Mesothelial cell of epicardium (in vitro differentiated cells): Measurements from ENCODE around the gene LCN9. TPM values are rescaled to one million over a fixed set of nuclear protein-coding genes. Genes with fewer than 3 reads are reported as not detected.

Experiments
- DNase-seq, 2 experiments: peaks; one replicate each; pipeline ENCODE4 v3.0.0; 2021; ENCODE audit warnings: low spot score in 2 of 2; ENCODE audit not compliant: unreplicated experiment in 2 of 2
- H3K27ac Mint-ChIP-seq: 2 replicates; pipeline ENCODE4 v1.8.0; 2021; ENCODE audit warnings: mixed read lengths
- H3K27me3 Mint-ChIP-seq: 2 replicates; pipeline ENCODE4 v1.8.0; 2021; ENCODE audit warnings: low read depth, mixed read lengths
- H3K36me3 Mint-ChIP-seq: 2 replicates; pipeline ENCODE4 v1.8.0; 2021; ENCODE audit warnings: mixed read lengths
- H3K4me1 Mint-ChIP-seq: 2 replicates; pipeline ENCODE4 v1.8.0; 2021; ENCODE audit warnings: mixed read lengths
- H3K4me3 Mint-ChIP-seq: 2 replicates; pipeline ENCODE4 v1.8.0; 2021; ENCODE audit warnings: mild to moderate bottlenecking, moderate library complexity, mixed read lengths
- H3K9me3 Mint-ChIP-seq: 2 replicates; pipeline ENCODE4 v1.8.0; 2021; ENCODE audit warnings: mixed read lengths
- total RNA-seq: library from RNA; stranded (reverse); gene quantifications from 3 replicates; pipeline ENCODE4 v1.2.1, GENCODE V29; 2021
- TF ChIP-seq, protein P1 (sequence below): fragments of 200-600 bp; sonication (generic); IDR thresholded peaks from one replicate; pipeline ENCODE4 v1.5.0; 2021; ENCODE audit warnings: antibody characterized with exemption; ENCODE audit not compliant: unreplicated experiment

LCN9 gene
- total RNA-seq, 1 donor from 2014 or later: 1.7 TPM

DNA sequence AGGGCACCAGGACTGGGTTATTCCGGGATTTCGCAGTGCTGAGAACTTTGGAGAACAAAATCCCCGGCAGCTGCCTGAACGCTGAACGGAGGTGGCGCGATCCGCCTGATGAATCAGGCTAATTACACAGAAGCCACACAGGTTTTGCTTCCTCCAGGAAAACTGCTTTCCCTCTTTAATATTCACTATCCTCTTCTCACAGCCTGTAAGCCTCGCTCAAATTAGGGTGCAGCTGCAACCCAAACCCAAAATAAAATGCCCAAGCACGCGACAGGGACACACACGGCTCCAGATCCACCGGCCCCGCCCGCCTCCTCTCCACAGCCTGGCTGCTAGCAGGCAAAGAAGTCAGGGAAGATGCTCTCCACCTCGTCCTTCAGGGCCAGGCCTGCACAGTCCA is 30.2 kb downstream of the LCN9 start:
- no peak overlapping the region for H3K27ac Mint-ChIP-seq
- no peak overlapping the region for H3K4me3 Mint-ChIP-seq
- H3K9me3 Mint-ChIP-seq: no peaks in the 10 kb centered on the region

DNA sequence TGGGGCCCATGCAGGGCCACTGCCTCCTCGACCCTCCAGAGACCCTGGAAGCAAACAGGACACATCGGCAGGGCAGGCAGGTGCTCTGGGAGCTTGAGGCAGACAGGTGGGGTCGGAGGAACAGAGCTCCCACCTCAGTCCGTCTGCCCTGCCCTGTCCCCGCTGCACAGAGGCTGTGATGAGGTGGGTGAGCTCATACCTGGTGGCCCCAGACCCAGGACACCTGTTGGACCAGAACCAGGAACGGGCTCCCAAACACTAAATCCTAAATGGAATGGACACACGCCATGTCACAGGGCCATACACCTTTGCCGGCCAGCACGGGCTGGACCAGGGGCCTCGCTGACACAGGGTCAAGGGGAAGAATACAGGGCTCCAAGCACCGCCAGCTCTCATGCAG is 30.7 kb downstream of the LCN9 start:
- H3K4me3 Mint-ChIP-seq: no peak overlapping the region
- H3K27ac Mint-ChIP-seq: no peak overlapping the region
- no peaks in the 10 kb centered on the region for H3K4me1 Mint-ChIP-seq

More for the DNA sequence above, 30.2 kb downstream of the LCN9 start:
- Mint-ChIP-seq H3K27me3 (peaks cover 32% of the 10 kb centered on the region), H3K4me1 (no peaks in the 10 kb centered on the region), H3K36me3 (no peaks in the 10 kb centered on the region)
- no peak for DNase-seq
- TF ChIP-seq, protein P1, sequence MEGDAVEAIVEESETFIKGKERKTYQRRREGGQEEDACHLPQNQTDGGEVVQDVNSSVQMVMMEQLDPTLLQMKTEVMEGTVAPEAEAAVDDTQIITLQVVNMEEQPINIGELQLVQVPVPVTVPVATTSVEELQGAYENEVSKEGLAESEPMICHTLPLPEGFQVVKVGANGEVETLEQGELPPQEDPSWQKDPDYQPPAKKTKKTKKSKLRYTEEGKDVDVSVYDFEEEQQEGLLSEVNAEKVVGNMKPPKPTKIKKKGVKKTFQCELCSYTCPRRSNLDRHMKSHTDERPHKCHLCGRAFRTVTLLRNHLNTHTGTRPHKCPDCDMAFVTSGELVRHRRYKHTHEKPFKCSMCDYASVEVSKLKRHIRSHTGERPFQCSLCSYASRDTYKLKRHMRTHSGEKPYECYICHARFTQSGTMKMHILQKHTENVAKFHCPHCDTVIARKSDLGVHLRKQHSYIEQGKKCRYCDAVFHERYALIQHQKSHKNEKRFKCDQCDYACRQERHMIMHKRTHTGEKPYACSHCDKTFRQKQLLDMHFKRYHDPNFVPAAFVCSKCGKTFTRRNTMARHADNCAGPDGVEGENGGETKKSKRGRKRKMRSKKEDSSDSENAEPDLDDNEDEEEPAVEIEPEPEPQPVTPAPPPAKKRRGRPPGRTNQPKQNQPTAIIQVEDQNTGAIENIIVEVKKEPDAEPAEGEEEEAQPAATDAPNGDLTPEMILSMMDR: no peak

DNA sequence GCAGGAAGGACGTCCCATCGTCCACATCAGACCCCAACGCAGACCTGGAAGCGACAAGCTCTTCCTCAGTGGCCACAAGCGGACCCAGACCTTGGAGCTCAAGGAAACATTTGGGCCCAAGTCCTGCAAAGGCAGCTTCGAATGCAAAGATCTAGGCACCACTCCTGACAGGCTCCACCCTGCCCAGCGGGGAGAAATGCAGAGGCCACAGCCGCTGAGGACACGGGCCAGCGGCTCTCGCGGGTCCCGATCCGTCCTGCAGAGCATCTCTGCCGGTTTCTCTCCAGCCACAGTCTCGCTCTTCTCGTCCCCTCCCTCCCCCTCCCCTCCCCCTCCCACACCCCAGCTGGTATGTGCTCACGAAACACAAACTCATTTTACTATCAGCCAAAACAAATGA is 31.3 kb downstream of the LCN9 start:
- no peaks in the 10 kb centered on the region for H3K4me1 Mint-ChIP-seq
- TF ChIP-seq, protein P1: no peak
- H3K4me3 Mint-ChIP-seq: no peak overlapping the region
- no peak for DNase-seq
- no peaks in the 10 kb centered on the region for H3K9me3 Mint-ChIP-seq
- H3K36me3 Mint-ChIP-seq: no peaks in the 10 kb centered on the region
- peaks cover 26% of the 10 kb centered on the region for H3K27me3 Mint-ChIP-seq
- H3K27ac Mint-ChIP-seq: no peak overlapping the region

More for the DNA sequence above, 30.7 kb downstream of the LCN9 start:
- DNase-seq: no peak
- Mint-ChIP-seq H3K27me3 (peaks cover 31% of the 10 kb centered on the region), H3K9me3 (no peaks in the 10 kb centered on the region), H3K36me3 (no peaks in the 10 kb centered on the region)
- TF ChIP-seq, protein P1: no peak

DNA sequence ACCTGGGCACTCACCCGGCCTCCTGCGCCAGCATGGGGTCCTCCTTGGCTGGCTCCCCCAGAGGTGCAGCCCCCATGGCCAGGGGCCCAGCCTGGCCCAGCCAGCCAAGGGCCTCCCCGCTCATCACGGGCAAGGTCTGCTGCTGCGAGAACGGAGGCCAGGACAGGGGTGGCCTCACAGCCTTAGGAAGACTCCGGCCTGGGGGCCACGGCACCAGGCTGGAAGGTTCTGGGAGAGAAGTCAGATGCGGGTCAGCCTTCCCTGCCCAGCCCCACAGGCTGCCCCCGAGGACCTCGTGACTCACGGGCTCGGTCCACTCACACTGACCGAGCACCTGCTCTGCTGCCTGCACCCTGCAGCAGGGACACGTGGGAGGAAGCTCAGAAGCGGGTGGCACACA is 31.9 kb downstream of the LCN9 start:
- TF ChIP-seq, protein P1: no peak
- Mint-ChIP-seq H3K27me3 (peaks cover 27% of the 10 kb centered on the region), H3K4me3 (no peak overlapping the region), H3K4me1 (no peaks in the 10 kb centered on the region), H3K36me3 (no peaks in the 10 kb centered on the region), H3K27ac (no peak overlapping the region), H3K9me3 (no peaks in the 10 kb centered on the region)
- DNase-seq: no peak

DNA sequence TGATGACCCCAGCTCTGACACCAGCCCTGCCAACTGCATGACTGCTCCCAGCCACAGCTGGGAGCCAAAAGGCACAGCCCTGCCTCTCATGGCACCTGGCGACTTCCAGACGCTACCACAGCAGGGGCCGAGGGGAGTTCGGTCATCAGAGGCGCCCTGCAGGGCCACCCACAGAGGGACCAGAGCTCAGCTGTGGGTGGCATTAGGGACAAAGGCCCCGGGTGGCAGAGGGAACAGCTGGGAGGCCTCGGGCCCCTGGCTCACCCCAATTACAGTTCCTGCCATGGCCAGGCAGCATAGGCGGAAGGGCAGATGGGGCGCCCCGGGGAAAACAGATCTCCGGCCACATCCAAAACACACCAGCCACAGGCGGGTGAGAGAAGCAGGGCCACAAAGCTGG is 32.5 kb downstream of the LCN9 start:
- H3K27ac Mint-ChIP-seq: no peak overlapping the region
- no peaks in the 10 kb centered on the region for H3K9me3 Mint-ChIP-seq
- H3K4me1 Mint-ChIP-seq: no peaks in the 10 kb centered on the region
- H3K36me3 Mint-ChIP-seq: no peaks in the 10 kb centered on the region
- TF ChIP-seq, protein P1: no peak
- DNase-seq: no peak
- H3K4me3 Mint-ChIP-seq: no peak overlapping the region
- H3K27me3 Mint-ChIP-seq: peaks cover 30% of the 10 kb centered on the region

DNA sequence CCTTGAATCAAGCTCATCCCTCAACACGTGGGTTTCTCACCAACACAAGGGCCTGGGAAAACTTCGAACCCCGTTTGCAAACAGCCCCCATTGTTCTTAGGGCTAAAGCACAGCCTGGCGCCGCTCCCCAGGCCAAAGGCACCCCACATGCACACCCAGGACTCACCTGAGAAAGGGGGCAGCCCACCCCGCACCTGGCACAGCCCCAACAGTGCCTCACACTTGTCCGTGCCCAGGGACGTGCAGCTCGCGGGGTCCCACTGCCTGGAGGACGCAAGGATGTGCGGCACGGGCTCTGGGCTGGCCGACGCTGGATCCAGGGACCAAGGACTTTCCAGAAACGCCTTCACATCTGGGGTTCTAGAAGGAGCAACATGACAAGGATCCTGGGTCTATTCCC is 33.3 kb downstream of the LCN9 start:
- TF ChIP-seq, protein P1: no peak
- Mint-ChIP-seq H3K4me1 (no peaks in the 10 kb centered on the region), H3K4me3 (no peak overlapping the region)

More for the DNA sequence above, 33.3 kb downstream of the LCN9 start:
- H3K27me3 Mint-ChIP-seq: peaks cover 31% of the 10 kb centered on the region
- H3K9me3 Mint-ChIP-seq: no peaks in the 10 kb centered on the region
- no peaks in the 10 kb centered on the region for H3K36me3 Mint-ChIP-seq
- H3K27ac Mint-ChIP-seq: no peak overlapping the region
- no peak for DNase-seq
